ENCODE measurements around the gene DLGAP1.

DLGAP1 gene

DNA sequence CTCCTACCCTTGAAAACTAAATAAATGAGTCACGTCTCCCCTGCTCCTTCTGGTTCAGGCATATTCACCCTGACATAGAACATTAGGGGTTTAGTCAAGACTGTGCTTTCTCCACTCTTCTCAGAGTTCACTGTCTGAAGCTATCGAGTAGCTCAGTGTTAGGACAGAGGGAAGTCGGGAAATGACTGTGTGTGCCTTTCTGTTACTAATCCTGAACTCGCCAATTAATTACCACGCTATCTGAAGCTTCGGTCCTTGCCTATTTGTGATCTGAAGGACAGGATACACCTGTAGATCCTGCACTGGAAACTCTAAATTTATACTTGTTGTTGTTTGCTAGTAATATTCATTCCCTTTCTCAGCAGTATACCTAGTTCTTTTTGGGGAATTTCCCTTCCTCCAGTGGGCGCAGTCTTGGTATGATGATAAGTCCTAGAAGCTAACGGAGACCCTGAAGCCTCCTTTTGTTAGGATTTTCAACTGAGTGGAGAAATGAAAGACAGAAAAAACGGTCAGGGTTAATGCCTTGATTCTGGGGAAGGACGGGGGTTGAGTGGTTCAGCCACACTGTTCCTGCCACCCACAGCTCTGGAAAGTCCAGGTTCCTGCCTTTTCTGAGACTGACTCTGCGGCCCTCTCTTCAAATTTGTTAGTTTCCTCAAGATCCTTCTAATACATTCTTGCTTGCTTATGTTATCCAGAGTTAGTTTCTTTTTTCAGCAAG is 218.0 kb downstream of the DLGAP1 start:
- no peak for DNase-seq

GRCh38 chr18:4233468-4233867 is 221.6 kb downstream of the DLGAP1 start:
- no peak for DNase-seq

GRCh38 chr18:4232656-4233055 is 222.5 kb downstream of the DLGAP1 start:
- DNase-seq, result no peak

GRCh38 chr18:4231260-4231659 is 223.8 kb downstream of the DLGAP1 start:
- DNase-seq, result no peak

- no peak for DNase-seq
These were observed 224.5 kb downstream of the DLGAP1 start for GRCh38 chr18:4230450-4231168.

DNA sequence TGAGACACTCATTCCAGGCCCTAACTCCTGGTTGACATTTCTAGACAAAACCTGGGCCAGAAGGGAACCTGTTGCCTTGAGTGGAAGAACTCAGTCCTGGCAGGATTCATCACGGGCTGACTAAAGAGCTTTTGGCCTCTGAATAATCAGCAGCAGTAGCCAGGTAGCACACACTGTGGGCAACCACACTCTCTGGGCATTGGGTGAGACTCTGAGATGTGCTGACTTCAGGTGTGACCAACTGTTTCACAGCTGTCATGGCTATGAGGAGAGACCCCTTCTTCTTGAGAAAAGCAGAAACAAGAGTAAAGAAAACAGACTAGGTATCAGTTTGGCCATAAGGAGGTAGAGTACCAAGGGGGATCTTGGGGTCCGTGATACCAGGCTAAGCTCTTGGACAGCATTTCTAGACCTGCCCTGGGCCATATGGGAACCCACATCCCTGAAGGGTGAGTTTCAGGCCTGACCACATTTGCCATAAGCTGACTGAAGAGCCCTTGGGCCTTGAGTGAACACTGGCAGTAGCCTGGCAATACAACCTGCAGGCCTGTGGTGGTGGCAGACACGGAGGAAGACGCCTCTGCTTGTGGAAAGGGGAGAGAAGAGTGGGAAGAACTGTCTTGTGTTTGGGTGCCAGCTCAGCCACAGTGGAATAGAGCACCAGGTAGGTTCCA is 230.9 kb downstream of the DLGAP1 start:
- no peak for DNase-seq

GRCh38 chr18:4211111-4211837 is 243.8 kb downstream of the DLGAP1 start:
- no peak for DNase-seq

GRCh38 chr18:4208366-4208765 is 246.7 kb downstream of the DLGAP1 start:
- no peak for DNase-seq

DNA sequence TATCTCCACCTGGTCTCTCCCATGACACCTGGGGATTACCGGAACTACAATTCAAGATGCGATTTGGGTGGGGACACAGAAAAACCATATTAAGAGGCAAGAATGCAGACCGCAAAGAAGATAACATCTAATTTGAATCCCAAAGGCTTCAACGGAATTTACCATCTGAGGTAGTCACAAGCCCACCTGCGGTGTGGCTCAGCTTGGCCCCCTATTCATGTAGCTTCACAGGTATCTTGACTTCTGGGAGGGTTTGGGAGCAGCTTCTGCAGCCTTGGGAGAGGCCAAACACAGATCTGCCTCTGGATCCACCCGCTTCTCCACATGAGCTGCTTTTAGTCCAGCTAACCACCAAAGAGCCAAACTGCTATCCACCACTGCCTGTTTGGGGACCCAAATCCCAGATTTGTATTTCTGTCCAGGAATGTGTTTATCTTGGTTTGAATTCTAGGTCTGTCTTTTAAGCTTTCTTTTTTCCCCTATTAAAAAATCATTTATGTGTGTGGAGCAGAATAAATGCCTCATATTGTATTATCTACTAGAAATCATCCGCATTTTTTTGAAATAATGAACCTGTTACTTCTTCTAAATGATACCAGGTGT is 247.6 kb downstream of the DLGAP1 start:
- no peak for DNase-seq

DNA sequence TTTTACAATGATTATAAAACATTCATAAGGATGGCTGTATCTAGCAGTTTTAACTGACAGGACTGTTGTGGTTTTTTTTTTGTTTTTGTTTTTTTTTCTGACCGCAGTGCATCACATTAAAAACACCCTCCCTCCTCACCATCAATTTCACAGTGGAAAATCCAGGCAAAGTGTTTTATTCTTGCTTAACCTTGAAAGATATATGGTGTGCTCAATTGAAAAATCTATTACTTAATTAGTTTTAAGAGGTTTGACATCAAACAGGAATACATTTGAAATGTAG is 250.7 kb downstream of the DLGAP1 start:
- no peak for DNase-seq

DNA sequence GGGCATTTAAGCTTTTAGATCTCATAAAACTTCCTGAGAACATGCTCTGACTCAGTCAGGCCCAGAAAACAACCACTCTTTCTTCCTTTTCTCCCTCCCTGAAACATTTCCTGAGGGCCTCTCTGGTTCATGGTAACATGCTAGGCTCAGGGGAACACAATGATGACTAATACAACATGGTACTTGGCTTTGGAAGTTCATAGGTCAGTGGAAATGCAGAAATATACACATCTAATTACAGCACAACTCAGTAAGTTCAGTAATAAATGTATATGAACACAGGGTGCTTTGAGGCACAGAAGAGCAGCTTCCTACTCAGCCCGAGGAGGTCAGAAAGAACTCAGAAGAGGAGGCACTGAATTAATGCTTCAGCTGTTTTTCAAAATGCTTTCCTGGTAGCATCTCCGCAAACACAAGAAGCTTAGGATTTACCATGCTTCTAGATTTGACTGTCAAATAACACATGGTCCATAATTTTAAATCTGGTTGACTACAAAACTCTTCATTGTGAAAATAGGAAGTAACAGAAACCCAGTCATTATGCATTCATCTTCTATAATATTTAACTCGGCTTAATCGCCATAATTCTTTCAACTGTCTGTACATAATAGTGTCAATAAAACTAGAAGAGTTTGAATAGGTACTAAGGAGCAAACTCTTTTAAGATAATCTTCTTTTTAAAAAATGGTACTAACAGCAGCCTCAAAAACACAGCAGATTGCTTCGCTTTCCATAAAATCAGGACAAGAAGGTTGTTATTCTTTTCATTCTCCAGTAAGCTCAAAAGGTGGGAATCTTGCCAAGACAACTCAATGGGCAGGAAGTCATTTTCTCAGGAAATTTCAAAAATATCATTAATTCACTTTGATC is 251.3 kb downstream of the DLGAP1 start:
- no peak for DNase-seq

- no peak for DNase-seq
These were observed 254.7 kb downstream of the DLGAP1 start for GRCh38 chr18:4200399-4200798.

DNA sequence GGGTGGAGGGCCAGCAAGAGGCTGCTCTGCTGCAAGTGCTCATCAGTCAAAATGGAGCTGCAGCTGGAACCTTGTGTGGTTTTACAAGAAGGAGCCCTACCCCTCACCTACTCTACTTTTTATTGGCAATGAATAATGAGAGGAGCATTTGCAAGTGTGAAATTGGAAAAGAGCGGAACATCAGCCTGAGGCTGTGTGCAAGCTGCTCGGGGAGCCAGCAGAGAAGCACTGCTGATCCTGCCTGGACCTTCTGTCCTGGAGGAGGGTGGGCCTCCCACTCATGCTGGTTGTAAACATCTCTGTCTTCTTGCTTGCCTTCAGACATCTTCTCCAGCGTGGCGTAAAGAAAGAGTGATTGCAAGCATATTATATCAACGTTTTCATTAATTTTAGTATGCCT is 256.2 kb downstream of the DLGAP1 start:
- no peak for DNase-seq

DNA sequence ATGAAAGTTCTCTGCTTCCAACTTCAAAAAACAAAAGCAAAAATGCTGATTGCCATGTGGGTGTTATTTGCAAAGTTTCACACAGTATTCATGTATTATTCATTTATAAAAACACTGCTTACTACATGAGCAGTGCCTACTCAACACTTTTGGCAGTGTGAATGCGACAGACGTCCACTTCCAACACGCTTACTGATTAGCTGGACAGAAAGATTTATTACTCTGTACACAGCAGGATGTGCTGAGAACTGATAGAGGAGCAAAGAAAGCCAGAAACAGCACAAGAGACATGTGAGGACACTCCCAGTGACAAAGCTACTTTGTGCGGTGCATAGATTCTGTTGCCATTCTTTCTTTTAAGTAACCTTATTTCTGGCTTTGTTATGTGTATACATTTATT is 258.8 kb downstream of the DLGAP1 start:
- DNase-seq, result no peak

GRCh38 chr18:4193086-4193485 is 262.0 kb downstream of the DLGAP1 start:
- DNase-seq, result no peak

DNA sequence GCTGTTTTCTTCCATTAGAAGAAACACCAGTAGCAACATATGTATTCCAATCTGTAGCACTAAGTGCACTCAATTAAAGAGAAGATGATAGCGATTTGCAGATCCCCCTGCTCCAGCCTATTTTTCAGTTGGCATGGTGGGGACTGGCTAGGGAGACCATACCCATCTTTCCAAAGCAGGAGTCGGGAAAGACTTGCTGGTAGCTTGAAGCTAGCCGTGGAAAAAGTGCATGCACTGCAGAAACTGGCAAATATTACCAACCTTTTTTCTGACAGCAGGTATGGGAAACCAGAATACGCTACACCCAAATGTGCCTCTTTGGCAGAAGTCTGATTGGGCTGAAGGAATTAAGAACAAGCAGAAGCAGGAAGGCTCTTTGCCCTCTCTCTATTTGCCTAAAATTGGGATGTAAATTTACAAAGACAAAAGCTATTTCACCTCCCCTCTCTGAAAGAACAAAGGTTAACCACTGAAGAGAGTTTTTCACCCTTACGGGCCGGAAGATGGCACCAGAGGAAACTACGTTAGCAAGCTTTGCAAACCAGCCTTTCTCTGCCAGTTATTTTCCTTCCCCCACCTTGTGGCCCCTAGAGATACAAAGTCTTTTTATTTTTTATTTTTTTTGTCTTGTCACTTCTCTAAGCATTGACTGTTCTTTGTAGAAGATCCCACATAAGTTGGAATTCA is 273.1 kb downstream of the DLGAP1 start:
- DNase-seq, result no peak

DNA sequence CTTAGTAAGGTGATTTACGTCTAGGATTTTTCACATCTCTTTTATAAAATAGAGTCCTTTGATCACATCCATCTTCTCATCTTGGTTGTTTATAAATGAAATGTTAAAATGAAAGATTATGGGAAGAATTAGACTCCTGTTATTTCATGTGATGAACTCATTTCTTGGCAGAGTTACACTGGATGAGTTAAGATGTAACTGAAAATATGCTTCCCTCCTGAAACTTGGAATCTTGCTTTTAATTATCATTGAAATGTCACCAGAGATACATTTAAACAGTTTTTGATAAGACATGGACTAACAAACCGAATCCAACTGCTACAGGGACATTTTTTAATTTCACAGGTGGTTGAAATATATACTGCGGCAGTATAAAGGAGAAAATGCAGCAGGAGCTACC is 274.0 kb downstream of the DLGAP1 start:
- no peak for DNase-seq

DNA sequence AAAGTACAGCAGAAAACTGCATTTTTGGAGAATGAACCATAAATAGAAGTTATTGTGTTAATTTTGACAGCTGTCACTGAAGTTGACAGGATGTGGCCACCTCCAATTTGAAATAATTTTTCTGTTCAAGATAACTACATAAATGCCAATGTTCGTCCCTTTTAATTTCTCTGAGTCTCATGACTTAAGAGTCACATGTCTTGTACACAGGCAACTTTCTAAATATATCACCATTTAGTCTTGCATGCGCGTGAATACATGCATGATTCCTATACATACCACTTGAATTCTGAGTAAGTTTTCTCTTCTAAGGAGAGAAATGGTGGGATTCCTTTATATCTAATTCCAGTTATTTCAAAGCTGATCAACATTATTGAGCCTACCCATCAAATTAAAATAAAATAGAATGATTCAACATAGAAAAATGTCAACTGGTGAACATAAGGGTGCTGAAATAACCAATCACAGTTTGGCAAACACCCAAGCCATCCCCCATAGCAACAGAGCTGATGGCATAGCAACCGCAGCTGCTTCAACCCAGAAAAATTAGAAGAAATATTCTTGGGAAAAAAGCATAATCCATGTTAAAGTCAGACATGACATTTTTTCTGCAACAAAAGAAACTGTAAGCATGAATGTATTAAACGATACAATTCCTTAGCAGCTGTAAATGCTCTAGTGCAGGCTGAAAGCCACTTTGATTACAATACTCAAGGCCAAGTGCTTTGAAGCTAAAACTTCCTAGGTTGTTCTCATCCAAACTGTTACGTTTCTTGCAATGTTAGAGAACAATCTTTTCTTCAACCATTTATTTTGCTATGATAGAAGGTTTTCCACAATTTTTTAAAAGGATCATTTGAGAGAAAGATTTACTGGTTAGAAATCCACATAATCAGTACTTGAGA is 282.7 kb downstream of the DLGAP1 start:
- no peak for DNase-seq

GRCh38 chr18:4157352-4157751 is 297.8 kb downstream of the DLGAP1 start:
- DNase-seq, result no peak

GRCh38 chr18:4146797-4147196 is 308.3 kb downstream of the DLGAP1 start:
- DNase-seq, result no peak

DNA sequence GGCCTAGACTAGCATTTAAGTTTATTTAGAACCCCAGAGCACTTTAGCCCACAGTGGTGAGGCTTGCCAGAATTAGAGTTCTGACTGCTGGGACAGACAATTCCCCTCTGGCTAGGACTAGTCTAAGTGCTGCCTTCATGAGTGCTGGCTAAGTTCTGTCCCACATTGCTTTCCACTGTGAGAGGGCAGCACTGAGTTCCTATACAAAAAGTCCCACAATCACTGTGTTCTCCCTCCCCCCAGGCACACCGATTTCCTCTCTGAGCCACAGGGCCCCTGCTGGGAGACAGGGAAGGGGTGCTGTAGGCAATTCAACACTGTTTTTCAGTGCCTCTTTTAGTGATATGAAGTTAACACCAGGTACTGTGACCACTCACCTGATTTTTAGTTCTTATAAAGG is 310.9 kb downstream of the DLGAP1 start:
- no peak for DNase-seq

Measured in NCI-H1417 treated with DMSO at 0.1 percent for 48 hours (cell line).